GM23248 (cell line): ENCODE results near the gene OGFRL1.

ENCODE experiments used
- EZH2 ChIP-seq: fragments of 200-600 bp; sonication (generic); IDR thresholded peaks from 2 replicates; pipeline ENCODE4 v1.6.1; 2018; ENCODE audit warnings: antibody characterized with exemption, mild to moderate bottlenecking; ENCODE audit not compliant: insufficient read depth, poor library complexity, severe bottlenecking
- EZH2phosphoT487 ChIP-seq: fragments of 200-600 bp; sonication (generic); IDR thresholded peaks from 2 replicates; pipeline ENCODE4 v1.6.1; 2018; ENCODE audit warnings: antibody characterized with exemption, moderate library complexity, mild to moderate bottlenecking, low read depth; ENCODE audit not compliant: insufficient read depth

DNA sequence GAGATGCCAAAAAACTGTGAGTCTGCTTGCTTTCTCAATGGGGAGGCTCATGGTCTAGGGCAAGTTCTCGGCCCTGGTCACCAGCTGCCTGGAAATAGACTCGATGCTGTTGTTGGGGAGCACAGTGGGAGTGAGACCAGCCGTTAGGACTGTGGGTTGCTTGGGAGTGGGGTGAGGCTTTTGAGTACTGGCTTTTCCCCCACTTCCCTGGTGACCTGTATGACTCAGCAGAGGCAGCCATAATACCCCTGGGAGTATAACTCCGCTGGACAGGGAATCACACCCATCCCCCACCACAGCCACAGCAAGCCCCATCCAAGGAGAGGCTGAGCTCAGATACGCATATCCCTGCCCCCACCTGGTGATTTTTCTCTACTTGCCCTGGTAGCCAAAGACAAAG is 48.9 kb upstream of the OGFRL1 start:
- no peak for TF ChIP-seq EZH2phosphoT487
- no peak for TF ChIP-seq EZH2
